Adrenal gland (tissue), 12 donors: ENCODE results near the gene BRSK2. TPM values are rescaled to one million over a fixed set of nuclear protein-coding genes. Genes with fewer than 3 reads are reported as not detected.

Experiments used
- DNase-seq, 7 donors: peaks; one replicate each; pipeline ENCODE4 v3.0.0-alpha.2; 2019 to 2020
- H3K27ac ChIP-seq, 5 donors: fragments of 200-600 bp; sonication (generic) in 4 of 5; 1 replicate in 3 of 5; 2 replicates in 2 of 5; pipeline versions ENCODE4 v1.5.1 to v1.8.0; 2016 to 2020; ENCODE audit warnings: mild to moderate bottlenecking in 1 of 5
- H3K27me3 ChIP-seq: fragments of 200-600 bp; 2 replicates; pipeline ENCODE4 v1.8.0; 2021
- H3K36me3 ChIP-seq, 2 donors: fragments of 200-600 bp; replicated peaks in 1 of 2; 1 replicate in 1 of 2; 2 replicates in 1 of 2; pipeline versions ENCODE4 v1.5.1 to v1.8.0; 2018 to 2022
- H3K4me1 ChIP-seq, 2 donors: fragments of 200-600 bp; replicated peaks in 1 of 2; 1 replicate in 1 of 2; 2 replicates in 1 of 2; pipeline versions ENCODE4 v1.5.1 to v1.8.0; 2018 to 2021
- H3K4me3 ChIP-seq, 4 donors: fragments of 200-600 bp; sonication (generic) in 3 of 4; one replicate each; pipeline ENCODE4 v1.5.1; 2016 to 2018
- H3K9me3 ChIP-seq, 3 donors: fragments of 200-600 bp; sonication (generic) in 1 of 3; replicated peaks in 1 of 3; 1 replicate in 2 of 3; 2 replicates in 1 of 3; pipeline versions ENCODE4 v1.5.1 to v1.8.0; 2016 to 2021
- CTCF ChIP-seq, 6 experiments: fragments of 450-650 bp in 4 of 6; fragments of 200-600 bp in 2 of 6; sonication (generic) in 1 of 6; IDR thresholded peaks; 1 replicate in 5 of 6; 2 replicates in 1 of 6; pipeline versions ENCODE4 v1.5.1 to v1.8.0; 2016 to 2021; ENCODE audit warnings: antibody characterized with exemption in 6 of 6, mild to moderate bottlenecking in 2 of 6, moderate library complexity in 1 of 6
- POLR2A ChIP-seq, 2 donors: fragments of 450-650 bp; IDR thresholded peaks; one replicate each; pipeline ENCODE4 v1.6.1; 2017; ENCODE audit warnings: antibody characterized with exemption in 2 of 2, mild to moderate bottlenecking in 2 of 2, moderate library complexity in 1 of 2
- WGBS, 4 donors: extraction: QIAGEN DNeasy Blood & Tissue Kit in 2 of 4; methylation state at CpG; one replicate each; pipeline versions ENCODE4 v1.1.5 to v1.1.7; 2013 to 2017; 5-methylcytosine and 5-hydroxymethylcytosine counted together
- intact Hi-C, 2 donors: fragments of 100-400 bp; cut with DNase I; formaldehyde crosslinking; loops; one replicate each; pipeline versions ENCODE4 v1.14.1 to v1.15.0; 2022 to 2023
- polyA plus RNA-seq, 3 donors: library from polyadenylated mRNA; stranded (reverse); fragments of 200-250 nt in 2 of 3; fragments of 350-450 nt in 1 of 3; fragmentation: Illumina TruSeq in 1 of 3; extraction: RNeasy Lipid Tissue Mini Kit (QIAGEN cat#74804) in 1 of 3; gene quantifications; one replicate each; pipeline ENCODE4 v1.2.3, GENCODE V29; 2013 to 2014
- total RNA-seq, 9 donors: library from RNA; depleted of rRNA in 4 of 9; stranded (reverse); fragments of >200 nt in 4 of 9; fragments of 120-200 nt in 1 of 9; fragmentation: NEBNext Ultra II Directional in 1 of 9; extraction: Animal tissue kit (Norgen Biotek cat#: 25700) in 1 of 9; gene quantifications; one replicate each; pipeline versions ENCODE4 v1.1.0 to v1.2.4, GENCODE V29; 2013 to 2023
- donor health status: healthy with polysubstance abuse.
- donor health status: Bipolar disorder and iron deficiency.
- donor health status: DM: yes; HTN: yes; CAD: no.
- donor health status: DM: no; HTN: no; CAD: no.
- donor health status: DM: no; HTN: no; CAD: no.
- donor health status: DM: yes; HTN: yes; CAD: no.

The BRSK2 gene
- total and polyA plus RNA-seq, 12 donors, result 0.18 to 24.5 (median 1.4) TPM; not detected in 1

GRCh38 chr11:1446623-1447022 is 56.9 kb downstream of the BRSK2 start:
- no peak for DNase-seq
- TF ChIP-seq CTCF (IDR thresholded peaks at IDR 0.05) (no peak), POLR2A (IDR thresholded peaks at IDR 0.05) (no peak)
- H3K4me1 ChIP-seq, result no peaks in the 10 kb centered on the region
- no peak overlapping the region for H3K4me3 ChIP-seq
- WGBS, 4 donors, result 79 to 85% (median 79%) methylated on average over 4 to 9 of the region's 9 CpGs; no CpG with 5 or more reads in 1 of the 4 donors
- no peak overlapping the region for H3K27ac ChIP-seq
- H3K36me3 ChIP-seq, result no peaks in the 10 kb centered on the region
- H3K27me3 ChIP-seq, result peaks cover 3% of the 10 kb centered on the region
- H3K9me3 ChIP-seq, result no peaks in the 10 kb centered on the region
- intact Hi-C loops, result no loop called here

- 88 to 90% (median 89%) methylated on average over 4 to 49 of the region's 49 CpGs for WGBS, 4 donors
- DNase-seq, result no peak
- no peak overlapping the region for H3K4me3 ChIP-seq
- intact Hi-C loops, result no loop called here
- H3K27ac ChIP-seq, result no peak overlapping the region
- no peaks in the 10 kb centered on the region for H3K36me3 ChIP-seq
- no peaks in the 10 kb centered on the region for H3K9me3 ChIP-seq
- H3K27me3 ChIP-seq, result peaks cover 3% of the 10 kb centered on the region
- TF ChIP-seq POLR2A (IDR thresholded peaks at IDR 0.05) (no peak), CTCF (IDR thresholded peaks at IDR 0.05) (no peak)
- H3K4me1 ChIP-seq, result no peaks in the 10 kb centered on the region
Measured at GRCh38 chr11:1447845-1448825, 58.4 kb downstream of the BRSK2 start.

- Histone ChIP-seq H3K4me3 (no peak overlapping the region), H3K4me1 (no peaks in the 10 kb centered on the region), H3K27me3 (peaks cover 3% of the 10 kb centered on the region), H3K27ac (no peak overlapping the region), H3K36me3 (no peaks in the 10 kb centered on the region), H3K9me3 (no peaks in the 10 kb centered on the region)
- DNase-seq, result no peak
- intact Hi-C loops, result no loop called here
- 53 to 87% (median 72%) methylated on average over 12 to 24 of the region's 24 CpGs; no CpG with 5 or more reads in 1 of the 4 donors for WGBS, 4 donors
- TF ChIP-seq POLR2A (IDR thresholded peaks at IDR 0.05) (no peak), CTCF (IDR thresholded peaks at IDR 0.05) (no peak)
Measured at GRCh38 chr11:1448882-1449281, 59.1 kb downstream of the BRSK2 start.

GRCh38 chr11:1449490-1450243 is 59.9 kb downstream of the BRSK2 start:
- intact Hi-C loops, result no loop called here
- no peak overlapping the region for H3K27ac ChIP-seq
- H3K4me1 ChIP-seq, result no peaks in the 10 kb centered on the region
- H3K4me3 ChIP-seq, result no peak overlapping the region
- no peaks in the 10 kb centered on the region for H3K9me3 ChIP-seq
- peaks cover 3% of the 10 kb centered on the region for H3K27me3 ChIP-seq
- 77 to 85% (median 80%) methylated on average over 18 to 31 of the region's 31 CpGs for WGBS, 4 donors
- DNase-seq, result no peak
- H3K36me3 ChIP-seq, result no peaks in the 10 kb centered on the region
- TF ChIP-seq POLR2A (IDR thresholded peaks at IDR 0.05) (no peak), CTCF (IDR thresholded peaks at IDR 0.05) (no peak)
